PFSK-1 (cell line): Measurements from ENCODE around the gene MYLIP.

Experiments
- FOXP2 ChIP-seq: optimal IDR thresholded peaks from 2 replicates; pipeline ENCODE3; 2011; ENCODE audit warnings: borderline replicate concordance, control low read depth, inconsistent platforms; ENCODE audit not compliant: insufficient read depth; ENCODE audit errors: extremely low read length, extremely low read depth
- POLR2AphosphoS5 ChIP-seq: IDR thresholded peaks from 2 replicates; pipeline ENCODE4 v1.6.1; 2012; ENCODE audit warnings: low read depth, mild to moderate bottlenecking, control low read depth, low read length, moderate library complexity
- SIN3A ChIP-seq: IDR thresholded peaks from 2 replicates; pipeline ENCODE4 v1.6.1; 2012; ENCODE audit warnings: mild to moderate bottlenecking, low read length, moderate library complexity, borderline replicate concordance; ENCODE audit not compliant: insufficient read depth
- TAF1 ChIP-seq: IDR thresholded peaks from 2 replicates; pipeline ENCODE4 v1.6.1; 2012; ENCODE audit warnings: low read length, control low read depth, borderline replicate concordance; ENCODE audit not compliant: insufficient read depth
- TF ChIP-seq, protein P1 (sequence below), 2 experiments: IDR thresholded peaks; 2 replicates each; pipeline versions ENCODE4 v1.6.1 to v1.8.0; 2011 to 2012; ENCODE audit warnings: low read depth in 2 of 2, low read length in 2 of 2, control low read depth in 1 of 2, inconsistent platforms in 1 of 2, mild to moderate bottlenecking in 1 of 2, moderate library complexity in 1 of 2; ENCODE audit not compliant: insufficient read depth in 1 of 2

DNA sequence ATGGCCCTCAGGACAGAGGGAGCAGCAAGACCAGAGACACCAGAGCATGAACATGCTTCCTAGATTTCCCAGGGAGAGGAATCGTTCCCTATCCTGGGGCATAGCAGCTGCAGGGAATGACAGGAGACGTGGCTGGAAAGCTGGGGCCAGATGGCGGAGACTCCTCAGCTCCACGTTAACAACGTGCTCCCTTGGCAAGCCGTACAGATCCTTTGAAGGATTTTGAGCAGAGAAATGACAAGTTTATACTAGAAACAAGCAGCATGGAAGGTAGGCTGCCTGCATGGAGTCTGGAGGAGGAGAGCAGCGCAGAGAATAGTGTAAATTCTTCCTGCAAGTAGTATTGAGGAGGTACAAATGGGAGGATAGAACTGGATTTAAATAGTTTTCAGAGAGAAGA lies 11.7 kb downstream of the MYLIP start:
- TF ChIP-seq TAF1 (no peak), POLR2AphosphoS5 (no peak), FOXP2 (no peak), SIN3A (no peak)
- TF ChIP-seq, protein P1, sequence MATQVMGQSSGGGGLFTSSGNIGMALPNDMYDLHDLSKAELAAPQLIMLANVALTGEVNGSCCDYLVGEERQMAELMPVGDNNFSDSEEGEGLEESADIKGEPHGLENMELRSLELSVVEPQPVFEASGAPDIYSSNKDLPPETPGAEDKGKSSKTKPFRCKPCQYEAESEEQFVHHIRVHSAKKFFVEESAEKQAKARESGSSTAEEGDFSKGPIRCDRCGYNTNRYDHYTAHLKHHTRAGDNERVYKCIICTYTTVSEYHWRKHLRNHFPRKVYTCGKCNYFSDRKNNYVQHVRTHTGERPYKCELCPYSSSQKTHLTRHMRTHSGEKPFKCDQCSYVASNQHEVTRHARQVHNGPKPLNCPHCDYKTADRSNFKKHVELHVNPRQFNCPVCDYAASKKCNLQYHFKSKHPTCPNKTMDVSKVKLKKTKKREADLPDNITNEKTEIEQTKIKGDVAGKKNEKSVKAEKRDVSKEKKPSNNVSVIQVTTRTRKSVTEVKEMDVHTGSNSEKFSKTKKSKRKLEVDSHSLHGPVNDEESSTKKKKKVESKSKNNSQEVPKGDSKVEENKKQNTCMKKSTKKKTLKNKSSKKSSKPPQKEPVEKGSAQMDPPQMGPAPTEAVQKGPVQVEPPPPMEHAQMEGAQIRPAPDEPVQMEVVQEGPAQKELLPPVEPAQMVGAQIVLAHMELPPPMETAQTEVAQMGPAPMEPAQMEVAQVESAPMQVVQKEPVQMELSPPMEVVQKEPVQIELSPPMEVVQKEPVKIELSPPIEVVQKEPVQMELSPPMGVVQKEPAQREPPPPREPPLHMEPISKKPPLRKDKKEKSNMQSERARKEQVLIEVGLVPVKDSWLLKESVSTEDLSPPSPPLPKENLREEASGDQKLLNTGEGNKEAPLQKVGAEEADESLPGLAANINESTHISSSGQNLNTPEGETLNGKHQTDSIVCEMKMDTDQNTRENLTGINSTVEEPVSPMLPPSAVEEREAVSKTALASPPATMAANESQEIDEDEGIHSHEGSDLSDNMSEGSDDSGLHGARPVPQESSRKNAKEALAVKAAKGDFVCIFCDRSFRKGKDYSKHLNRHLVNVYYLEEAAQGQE (IDR thresholded peaks at IDR 0.05; ENCODE audit: insufficient read depth in 1 of 2, low read depth in 2 of 2, low read length in 2 of 2) = no peak
